HG02623 (cell line): Measurements from ENCODE around the gene SAFB.

ENCODE experiments used
- ATAC-seq: cut with Tn5 transposase; IDR thresholded peaks from one replicate; pipeline ENCODE4 v1.9.1; 2021; ENCODE audit warnings: moderate library complexity; ENCODE audit not compliant: unreplicated experiment

SAFB gene

GRCh38 chr19:5622465-5623396, at the start of gene SAFB, which contains the start of gene SAFB2:
Gene SAFB (plus strand): TSS chr19:5623083. CDS start chr19:5623206, 123 bp downstream.
Gene SAFB2 (minus strand): TSS chr19:5622776. CDS start chr19:5622715, 61 bp downstream.
- peak; percentile 82 for ATAC-seq

GRCh38 chr19:5575590-5575989, 47.3 kb upstream of the SAFB start:
- no peak for ATAC-seq

GRCh38 chr19:5578097-5578846, 44.6 kb upstream of the SAFB start:
- no peak for ATAC-seq

GRCh38 chr19:5579286-5579685, 43.6 kb upstream of the SAFB start:
- ATAC-seq, result no peak

DNA sequence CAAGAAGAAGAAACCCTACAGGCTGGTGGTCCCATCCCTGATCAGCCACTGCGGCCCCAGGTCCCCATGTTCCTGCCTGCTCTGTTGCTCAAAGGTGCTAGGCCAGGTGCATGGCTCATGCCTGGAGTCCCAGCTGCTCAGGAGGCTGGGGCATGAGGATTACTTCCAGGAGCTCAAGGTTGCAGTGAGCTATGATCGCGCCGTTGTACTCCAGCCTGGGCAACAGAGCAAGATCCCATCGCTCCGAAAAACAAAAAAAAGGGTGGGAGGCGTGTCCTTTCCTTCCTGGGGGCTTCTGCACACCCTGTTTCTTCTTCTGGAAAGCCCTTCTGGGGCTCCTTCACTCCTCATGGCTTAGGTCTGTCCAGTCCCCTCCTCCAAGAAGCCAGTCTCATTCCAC, 43.2 kb upstream of the SAFB start:
- no peak for ATAC-seq

GRCh38 chr19:5580161-5580571, 42.7 kb upstream of the SAFB start:
- ATAC-seq, result no peak

DNA sequence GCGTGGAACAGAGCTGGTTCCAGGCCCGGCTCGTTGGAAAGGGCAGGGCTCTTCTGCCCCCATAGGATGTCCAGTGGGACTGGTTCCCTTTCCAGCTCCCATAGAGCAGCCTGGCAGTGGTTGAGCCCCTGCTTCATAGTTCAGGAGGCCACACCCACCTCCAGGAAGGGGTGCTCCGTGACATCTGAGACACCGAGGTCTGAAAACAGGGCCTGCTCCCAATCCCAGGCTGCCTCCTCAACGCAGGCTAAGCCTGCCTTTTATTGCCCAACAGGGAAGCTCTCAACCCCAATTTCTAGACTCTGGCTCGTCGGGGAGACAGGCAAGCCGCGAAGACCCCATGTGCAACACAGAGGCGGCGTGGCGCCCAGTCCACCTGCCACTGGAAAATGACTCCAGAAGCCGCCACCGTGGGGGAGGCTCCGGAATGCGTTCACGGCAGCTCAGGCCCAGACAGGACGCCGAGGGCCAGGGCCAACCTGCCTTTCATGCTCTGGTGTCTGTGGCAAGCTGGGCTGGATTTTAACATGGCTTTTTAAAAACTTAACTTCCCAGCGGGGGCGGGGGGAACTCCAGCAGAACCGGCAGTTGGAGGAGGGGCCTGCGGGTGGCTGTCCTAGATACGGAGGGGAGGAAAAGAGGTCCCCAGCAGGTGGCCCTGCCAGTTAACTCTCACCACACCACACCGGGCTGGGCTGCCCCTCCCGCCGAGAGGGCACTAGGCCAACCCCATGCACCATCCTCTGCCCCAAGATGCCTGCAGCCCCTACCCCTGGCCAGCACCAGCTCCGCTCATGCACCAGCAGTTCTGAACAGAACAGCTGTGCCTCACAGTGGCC, 37.2 kb upstream of the SAFB start:
- ATAC-seq, result no peak

DNA sequence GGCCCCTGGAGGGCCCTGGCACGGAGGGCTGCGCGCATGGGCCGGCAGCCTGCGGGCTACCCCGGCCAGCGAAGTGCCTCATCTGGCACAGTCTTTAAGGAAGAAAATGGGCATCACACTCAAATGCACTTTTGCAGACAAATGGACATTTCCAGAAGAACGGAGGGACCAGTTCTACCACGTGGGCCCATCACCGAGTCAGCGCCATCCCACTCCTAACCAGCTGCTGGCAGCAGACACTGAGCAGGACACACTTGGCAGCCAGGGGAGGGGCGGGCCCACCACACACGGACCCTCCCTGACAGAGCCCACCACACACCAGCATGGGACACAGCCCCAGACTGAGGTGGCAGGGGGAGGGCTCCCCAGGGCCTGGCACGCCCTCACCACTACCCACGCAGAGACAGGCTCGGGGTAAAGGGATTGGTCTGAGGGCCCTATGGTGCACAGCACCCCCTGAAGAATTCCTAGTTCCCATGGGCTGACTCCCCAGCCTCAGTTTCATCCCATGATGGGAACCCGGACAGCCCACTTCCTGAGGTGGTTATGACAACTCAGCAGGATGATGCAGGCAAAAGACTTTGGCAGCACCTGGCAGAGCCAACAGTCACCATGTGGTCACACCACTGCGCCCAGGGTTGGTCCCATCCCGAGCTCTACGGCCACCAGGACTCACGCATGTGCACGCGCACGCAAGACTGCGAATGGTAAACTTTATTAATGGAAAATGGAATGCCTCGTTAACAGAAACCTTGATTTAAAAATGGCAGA, 36.4 kb upstream of the SAFB start:
- no peak for ATAC-seq

DNA sequence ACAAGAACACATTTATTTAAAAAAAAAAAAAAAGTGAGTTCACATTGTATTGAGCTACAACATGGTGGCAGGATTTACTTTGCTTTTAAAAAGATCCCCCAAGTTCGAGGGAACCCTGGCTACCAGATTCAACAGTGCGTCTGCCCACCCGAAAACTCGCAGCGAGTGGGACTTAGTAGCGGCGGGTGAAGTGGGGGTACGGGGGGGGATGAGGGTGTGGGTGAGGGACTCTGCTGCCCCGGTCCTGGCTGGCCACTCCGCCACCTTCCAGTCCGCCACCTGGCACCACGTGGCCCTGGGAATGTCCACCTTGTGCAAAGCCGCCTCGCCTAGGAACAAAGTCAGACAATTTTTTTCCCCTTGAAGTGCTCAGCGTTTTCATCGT, 35.8 kb upstream of the SAFB start:
- no peak for ATAC-seq

GRCh38 chr19:5587661-5588060, 35.2 kb upstream of the SAFB start:
- no peak for ATAC-seq

DNA sequence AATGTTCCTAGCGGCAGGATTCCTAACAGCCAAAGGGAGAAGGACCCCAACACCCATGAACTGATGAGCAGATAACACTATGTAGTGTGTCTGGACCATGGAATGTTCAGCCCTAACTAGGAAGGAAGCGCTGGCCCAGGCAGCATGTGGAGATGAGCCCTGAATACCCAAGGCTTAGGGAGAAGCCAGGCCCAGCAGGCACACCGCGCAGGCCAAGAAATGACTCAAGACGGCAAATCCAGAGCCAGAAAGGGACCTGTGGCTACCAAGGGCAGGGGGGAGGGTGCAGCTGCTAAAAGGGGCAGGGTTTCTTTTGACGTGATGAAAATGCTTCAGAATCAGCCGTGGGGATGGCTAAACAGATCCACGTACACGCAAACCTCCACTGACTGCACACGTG, 34.4 kb upstream of the SAFB start:
- no peak for ATAC-seq

- no peak for ATAC-seq
These were observed 33.8 kb upstream of the SAFB start for GRCh38 chr19:5588906-5589676.

GRCh38 chr19:5590151-5590864, 32.6 kb upstream of the SAFB start:
- no peak for ATAC-seq

DNA sequence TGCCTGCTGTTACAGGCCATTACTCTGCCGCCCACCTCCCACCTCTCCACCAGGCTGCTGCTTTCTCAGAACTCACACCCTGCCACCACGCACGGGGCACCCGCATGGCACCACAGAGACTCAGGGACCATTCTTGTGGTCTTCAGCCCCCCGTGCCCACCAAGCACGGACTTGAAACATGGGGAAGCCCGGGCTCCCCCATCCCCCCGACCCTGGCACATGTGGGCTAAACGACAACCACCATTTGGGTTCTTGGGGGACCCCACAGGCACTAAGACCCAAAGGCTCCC, 32.1 kb upstream of the SAFB start:
- no peak for ATAC-seq

DNA sequence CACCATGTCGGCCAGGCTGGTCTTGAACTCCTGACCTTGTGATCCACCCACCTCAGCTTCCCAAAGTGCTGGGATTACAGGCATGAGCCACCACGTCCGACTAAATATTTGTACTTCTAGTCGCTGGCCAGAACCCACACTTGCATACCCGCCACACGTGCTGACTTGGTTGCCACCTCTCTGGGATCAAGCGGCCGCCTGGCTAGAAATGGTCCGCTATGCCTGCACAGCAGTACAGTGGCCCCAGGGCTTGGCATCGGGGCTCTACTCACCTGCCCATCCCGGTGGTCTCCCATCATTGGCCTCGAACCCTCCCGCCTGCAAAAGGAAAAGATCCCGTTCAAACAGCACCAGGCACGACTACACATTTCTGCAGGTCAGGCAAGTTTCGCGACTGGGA, 31.4 kb upstream of the SAFB start:
- no peak for ATAC-seq

GRCh38 chr19:5592531-5593342, 30.1 kb upstream of the SAFB start:
- no peak for ATAC-seq

GRCh38 chr19:5593343-5594255, 29.3 kb upstream of the SAFB start:
- ATAC-seq, result no peak
